Measurements from ENCODE around the gene TMPRSS7. TPM values are rescaled to one million over a fixed set of nuclear protein-coding genes. Genes with fewer than 3 reads are reported as not detected.
"Not testable (repeated sequence)": the region's sequence is repeated elsewhere in the genome, so short reads cannot be mapped to it uniquely, and the experiment has no call there.

The TMPRSS7 gene
- total RNA-seq, 2 experiments from 2014 or later, result not detected

DNA sequence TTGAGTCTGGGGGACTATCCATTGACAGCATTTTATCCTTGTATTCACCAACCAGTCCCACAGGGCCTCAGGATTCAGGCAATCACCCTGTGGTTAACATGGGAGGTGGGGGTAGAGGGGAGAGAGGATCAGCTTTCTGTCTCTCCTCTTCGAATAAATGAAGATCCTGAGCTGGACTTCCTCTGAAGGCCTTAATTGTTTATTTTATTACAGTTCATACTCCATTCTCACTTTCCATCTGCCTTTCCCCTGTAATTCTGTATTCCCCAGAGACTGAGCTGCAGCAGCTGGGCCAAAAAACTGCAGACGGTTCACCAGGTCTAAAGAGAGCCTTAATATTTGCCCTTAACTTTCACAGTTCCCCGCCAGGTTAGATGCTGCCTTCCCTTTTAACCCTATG, 23.9 kb upstream of the TMPRSS7 start:
- POLR2A ChIA-PET, result no interaction called here
- CTCF ChIA-PET, result interaction anchor here (0.6 kb wide), 1 partner anchor 14 kb away, joined by 3 read pairs; no protein-coding TSS in a partner anchor

DNA sequence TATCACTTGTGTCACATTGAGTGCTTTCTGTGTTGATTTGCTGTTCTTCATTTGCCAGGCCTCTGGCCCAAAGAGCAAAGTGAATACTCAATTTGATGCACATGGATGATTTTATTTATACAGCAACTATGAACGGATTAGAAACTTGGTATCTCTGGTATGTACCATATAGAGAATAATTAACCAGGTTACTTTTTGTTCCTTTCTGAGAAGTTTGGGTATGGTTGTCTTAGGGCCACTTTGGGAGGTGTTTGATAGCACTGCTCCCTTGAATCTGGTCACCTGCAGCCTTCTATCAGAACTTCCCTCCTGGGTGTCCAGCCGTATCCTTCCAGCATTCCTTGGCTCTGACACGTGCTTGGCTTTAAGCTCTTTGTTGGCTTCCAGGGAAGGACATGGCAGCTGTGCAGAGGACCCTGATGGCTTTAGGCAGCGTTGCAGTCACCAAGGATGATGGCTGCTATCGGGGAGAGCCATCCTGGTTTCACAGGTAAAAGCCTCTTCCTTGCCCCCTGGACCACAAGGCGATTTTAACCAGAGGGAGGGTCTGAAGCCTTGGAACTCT, 23.1 kb upstream of the TMPRSS7 start:
- ChIA-PET CTCF (no interaction called here), POLR2A (no interaction called here)

DNA sequence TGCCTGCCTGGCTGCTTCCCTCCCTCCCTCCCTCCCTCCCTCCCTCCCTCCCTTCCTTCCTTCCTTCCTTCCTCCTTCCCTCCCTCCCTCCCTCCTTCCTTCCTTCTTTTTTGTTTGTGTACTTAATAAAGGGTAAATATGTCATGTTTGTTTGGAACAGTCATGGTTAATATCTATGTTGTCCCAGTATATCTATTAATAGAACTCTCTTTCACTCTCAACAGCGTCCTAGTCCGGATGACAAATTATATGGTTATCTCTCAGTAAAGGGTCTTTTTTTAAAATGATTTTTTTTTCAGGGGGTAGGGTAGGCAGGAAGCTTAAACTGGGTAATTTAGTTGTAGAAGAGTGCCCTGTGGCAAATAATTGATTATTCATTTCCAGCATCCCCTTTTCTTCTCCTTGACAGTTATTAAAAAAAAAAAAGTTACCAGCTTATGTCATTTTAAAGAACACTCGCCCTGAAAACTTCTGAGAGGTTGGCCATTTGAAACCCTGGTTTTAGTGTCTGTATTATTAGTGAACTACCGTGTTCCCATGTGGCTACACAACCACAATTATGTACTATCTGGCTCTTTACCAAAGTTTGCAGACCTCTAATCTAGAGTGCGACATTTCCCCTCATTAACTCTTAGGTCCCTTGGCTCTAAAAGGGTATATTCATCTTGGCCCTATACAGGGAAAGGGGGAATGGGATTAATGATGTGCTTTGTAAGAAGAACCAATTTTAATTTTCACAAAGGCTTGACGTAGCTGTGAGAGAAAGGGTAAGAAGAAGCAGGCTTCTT, 22.1 kb upstream of the TMPRSS7 start:
- POLR2A ChIA-PET, result no interaction called here
- CTCF ChIA-PET, result interaction anchor here (0.6 to 2.7 kb wide), 11 partner anchors 10 to 511 kb away, joined by 4 to 33 read pairs (median 8); partner anchors contain the start of genes ABHD10 and TAGLN3

DNA sequence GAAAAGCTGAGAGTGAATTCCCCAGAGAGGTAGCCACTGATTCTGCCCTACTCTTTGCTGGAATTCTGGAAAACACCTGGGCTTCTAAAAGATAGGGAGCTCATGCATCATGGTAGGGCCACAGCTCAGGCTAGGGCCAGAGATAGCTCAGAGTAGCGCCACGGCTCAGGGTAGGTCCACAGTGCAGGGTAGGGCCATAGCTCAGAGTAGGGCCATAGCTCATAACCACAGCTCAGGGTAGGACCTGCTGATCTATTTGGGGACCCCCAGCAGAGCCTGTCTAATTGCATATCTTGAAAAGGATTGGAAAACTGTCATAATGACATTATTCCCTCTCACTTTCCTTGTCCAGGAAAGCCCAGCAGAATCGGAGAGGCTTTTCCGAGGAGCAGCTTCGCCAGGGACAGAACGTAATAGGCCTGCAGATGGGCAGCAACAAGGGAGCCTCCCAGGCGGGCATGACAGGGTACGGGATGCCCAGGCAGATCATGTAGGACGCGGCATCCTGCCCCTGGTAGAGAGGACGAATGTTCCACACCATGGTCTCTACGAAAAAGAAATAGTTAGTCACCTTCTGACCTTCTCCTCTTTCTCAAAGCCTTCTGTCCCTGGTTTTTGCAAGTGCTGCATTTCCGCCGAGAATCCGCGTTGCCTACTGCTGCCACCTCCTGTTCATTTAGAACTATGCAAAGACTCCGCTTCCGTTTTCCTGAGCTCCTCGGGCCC, 21.3 kb upstream of the TMPRSS7 start:
- ChIA-PET POLR2A (interaction anchor here (1.6 kb wide), 1 partner anchor 34 kb away, joined by 5 read pairs; no protein-coding TSS in a partner anchor), CTCF (interaction anchor here (0.6 to 2.7 kb wide), 22 partner anchors 10 to 423 kb away, joined by 3 to 33 read pairs (median 5); partner anchors contain the start of genes ABHD10 and TAGLN3)

DNA sequence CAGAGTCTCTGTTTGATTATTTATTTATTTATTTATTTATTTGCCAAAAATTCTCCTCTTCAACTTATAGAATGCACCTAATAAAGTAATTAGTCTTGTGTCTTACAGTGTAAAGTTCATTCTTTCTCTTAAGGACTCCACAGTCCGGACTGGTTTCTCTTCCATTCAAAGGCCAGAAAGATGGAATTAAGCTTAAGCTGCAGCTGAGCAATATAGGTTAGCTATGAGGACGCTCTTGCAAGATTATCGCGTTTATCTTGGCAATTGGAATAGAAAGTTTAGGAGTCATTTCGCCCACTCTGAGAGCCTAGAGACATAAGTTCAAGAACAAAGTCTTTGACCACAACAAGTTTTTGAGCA, 20.8 kb upstream of the TMPRSS7 start:
- ChIA-PET POLR2A (interaction anchor here (1.6 kb wide), 1 partner anchor 34 kb away, joined by 5 read pairs; no protein-coding TSS in a partner anchor), CTCF (interaction anchor here (0.6 to 2.7 kb wide), 22 partner anchors 10 to 424 kb away, joined by 3 to 33 read pairs (median 5); partner anchors contain the start of genes ABHD10 and TAGLN3)

DNA sequence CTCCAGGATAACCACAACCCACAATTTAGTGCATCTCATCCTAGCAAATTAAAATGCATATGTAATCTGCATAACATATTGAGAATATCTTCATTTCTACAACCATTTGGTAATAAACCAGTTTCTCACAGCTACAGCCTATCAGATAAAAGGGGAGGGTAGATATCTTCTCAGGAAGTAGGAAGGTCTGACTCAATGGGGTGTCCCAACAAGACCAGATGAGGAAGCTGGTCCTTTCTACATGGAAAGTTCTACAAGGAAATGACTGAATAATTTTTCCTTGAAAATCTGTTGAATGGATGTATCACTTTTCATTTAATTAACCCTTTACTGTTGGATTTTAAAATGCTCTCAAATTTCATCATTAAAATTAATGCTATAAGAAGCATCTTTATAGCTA, 17.4 kb upstream of the TMPRSS7 start:
- POLR2A ChIA-PET, result no interaction called here
- CTCF ChIA-PET, result interaction anchor here (0.8 to 1.2 kb wide), 2 partner anchors 9 to 14 kb away, joined by 3 read pairs; no protein-coding TSS in a partner anchor

DNA sequence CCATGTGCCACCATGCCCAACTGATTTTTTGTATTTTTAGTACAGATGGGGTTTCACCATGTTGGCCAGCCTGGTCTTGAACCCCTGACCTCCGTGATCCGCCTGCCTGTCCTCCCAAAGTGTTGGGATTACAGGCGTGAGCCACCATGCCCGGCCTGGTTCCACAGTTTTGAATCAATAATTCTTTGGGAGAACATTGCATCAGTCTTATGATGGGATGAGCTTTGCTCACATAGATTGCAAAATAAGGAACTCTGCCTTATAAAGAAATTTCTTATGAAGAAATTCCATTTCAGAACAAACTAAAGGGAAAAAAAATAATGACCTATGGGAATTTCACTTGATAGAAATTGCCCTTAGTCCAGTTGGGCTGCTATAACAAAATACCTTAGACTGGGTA, 15.8 kb upstream of the TMPRSS7 start:
- CTCF ChIA-PET, result no interaction called here
- POLR2A ChIA-PET, result no interaction called here

DNA sequence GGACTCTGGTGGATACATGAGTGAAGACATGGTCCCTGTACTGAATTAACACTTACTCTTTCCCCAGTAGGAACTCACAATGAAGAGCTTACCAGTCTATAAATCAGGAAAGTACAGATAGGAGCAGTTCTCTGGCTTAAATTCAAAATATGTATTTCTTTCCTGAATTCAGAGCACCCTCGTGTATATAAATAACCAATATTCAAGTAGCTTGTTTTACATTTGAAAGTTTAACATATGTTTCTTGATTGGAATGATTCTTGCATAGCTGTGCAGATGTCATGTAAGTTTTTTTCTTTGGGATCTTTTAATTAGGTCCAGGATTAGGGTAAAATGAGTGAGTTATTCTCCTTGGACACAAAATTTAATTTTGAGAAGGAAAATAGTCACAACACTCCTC, 14.8 kb upstream of the TMPRSS7 start:
- CTCF ChIA-PET, result interaction anchor here (0.7 to 1.2 kb wide), 2 partner anchors 21 to 31 kb away, joined by 3 to 5 read pairs; no protein-coding TSS in a partner anchor
- POLR2A ChIA-PET, result interaction anchor here (0.7 kb wide), 1 partner anchor 41 kb away, joined by 4 read pairs; the partner anchor contains the start of gene ABHD10

DNA sequence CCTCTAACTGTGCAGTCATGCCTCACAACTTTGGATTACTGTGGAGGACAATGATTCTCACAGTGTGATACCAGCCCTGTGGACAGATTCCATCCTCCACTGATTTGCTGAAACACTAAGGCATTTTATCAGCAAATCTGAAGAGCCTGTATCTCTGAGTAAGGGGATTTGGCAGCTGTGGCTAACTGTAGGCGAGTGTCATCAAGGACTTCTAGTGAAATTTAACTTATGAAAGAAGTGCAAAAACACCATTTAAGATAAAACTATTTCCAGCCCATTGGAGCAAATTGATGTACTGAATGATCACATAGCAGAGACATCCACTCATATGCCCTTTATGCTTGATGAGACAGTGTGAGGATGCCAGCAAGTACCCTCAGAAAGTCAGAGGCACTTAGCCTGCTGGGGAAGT, 13.9 kb upstream of the TMPRSS7 start:
- ChIA-PET POLR2A (interaction anchor here (0.7 kb wide), 1 partner anchor 42 kb away, joined by 4 read pairs; the partner anchor contains the start of gene ABHD10), CTCF (interaction anchor here (0.7 to 1.2 kb wide), 2 partner anchors 22 to 32 kb away, joined by 3 to 5 read pairs; no protein-coding TSS in a partner anchor)

DNA sequence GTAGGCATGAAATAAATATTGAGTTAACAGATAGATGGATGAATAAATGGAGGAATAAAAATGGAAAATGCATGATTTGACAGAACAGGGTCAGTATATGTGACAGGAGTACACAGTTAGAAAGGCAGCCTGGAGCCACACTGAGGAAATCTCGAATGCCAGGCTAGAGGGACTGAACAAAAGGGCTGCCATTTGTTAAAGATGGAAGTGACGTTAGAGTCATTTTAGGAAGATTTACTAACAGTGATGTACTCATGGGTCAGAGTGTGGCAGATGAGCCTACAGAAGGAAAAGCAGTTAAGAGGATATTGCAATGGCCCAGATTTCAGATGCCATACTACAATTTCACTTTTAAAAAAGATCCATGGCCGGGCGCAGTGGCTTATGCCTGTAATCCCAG, 7.4 kb upstream of the TMPRSS7 start:
- POLR2A ChIA-PET, result no interaction called here

DNA sequence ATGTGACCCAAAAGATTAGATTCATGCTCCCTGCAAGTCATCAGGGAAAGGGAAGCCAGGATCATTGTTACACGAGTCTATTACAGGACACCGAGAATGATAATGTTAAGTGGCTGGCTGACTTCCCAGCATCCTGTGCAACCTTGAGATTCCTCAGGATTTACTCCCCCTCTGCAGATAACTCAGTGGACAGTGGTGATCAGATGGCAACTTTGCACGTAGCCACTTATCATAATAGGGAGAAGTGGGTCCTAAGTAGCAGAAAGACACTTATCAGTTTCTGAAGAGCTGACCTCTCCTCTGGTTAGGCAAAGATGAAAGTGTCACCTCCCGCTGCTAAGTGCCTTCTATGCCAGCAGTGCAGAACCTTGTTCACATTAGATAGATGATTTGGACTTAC, 6.7 kb upstream of the TMPRSS7 start:
- ChIA-PET CTCF (interaction anchor here (1.2 to 1.3 kb wide), 2 partner anchors 14 to 16 kb away, joined by 3 to 4 read pairs; no protein-coding TSS in a partner anchor), POLR2A (no interaction called here)

More for the DNA sequence above, 7.4 kb upstream of the TMPRSS7 start:
- CTCF ChIA-PET, result no interaction called here

DNA sequence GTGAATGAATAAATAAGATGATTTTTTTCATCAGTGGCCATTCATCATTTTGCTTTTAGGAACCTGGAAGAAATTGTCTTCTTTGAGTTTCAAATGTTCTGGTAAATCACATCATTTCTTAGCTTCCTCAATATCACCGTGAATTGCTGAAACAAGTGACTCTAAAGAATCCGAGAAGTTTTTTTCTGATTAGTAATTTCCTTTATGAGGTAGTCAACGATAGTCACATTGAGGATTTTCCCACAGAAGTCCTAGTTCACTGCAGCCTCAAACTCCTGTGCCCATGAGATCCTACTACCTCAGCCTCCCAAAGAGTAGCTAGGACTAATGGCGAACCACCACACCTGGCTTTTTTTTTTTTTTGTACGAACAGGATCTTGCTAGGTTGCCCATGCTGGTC, 3.6 kb upstream of the TMPRSS7 start:
- CTCF ChIA-PET, result interaction anchor here (0.8 kb wide), 2 partner anchors 15 to 41 kb away, joined by 3 read pairs; no protein-coding TSS in a partner anchor
- POLR2A ChIA-PET, result no interaction called here

DNA sequence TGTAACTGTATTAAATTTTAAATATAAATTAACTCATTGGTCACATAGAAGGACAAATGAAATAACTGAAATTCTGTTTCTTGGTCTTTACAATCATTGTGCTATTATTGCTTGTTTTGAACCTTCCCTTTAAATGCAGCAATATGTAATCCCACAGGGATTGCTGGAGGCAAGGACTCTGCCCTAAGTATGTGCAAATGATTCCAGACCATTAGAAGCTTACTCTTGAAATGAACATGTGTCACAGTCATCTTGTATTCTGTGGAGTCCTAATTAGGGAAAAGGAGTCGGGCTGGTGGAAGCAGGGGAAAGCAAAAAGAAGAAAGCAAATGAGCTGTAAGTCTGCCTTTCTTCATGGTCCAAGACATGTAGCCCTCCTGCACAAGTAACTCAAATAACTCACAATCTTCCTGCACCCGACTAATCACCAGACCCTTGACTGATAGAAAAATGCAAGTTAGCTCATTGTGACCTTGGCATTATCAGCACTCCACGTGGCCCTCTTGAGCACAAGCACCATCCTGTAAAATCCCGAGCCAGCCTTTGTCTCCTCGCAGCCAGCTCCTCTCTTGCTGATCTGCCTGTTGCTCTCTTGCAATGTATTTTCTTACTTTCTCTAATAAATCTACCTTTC, 2.3 kb upstream of the TMPRSS7 start:
- POLR2A ChIA-PET, result no interaction called here
- CTCF ChIA-PET, result no interaction called here

DNA sequence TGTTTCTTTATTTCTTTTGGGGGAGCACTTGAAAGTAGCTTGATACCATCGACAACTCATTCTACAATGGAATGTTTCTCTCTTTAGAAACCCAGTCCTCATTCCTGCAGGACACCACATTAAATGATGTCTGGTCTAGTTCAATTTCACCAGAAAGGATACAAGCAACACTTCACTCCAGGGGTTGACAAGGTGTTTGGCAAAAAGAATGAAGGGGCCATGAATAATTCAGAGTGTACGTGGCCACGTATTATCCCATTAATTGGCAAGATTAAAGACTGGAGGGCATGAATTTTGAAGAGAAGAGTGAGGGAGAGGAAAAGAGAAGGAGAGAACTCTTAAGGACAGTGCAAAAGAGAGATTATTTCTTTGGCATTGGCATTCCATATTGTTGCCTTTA, 705 bp downstream of the TMPRSS7 start:
- CTCF ChIA-PET, result no interaction called here
- POLR2A ChIA-PET, result no interaction called here

DNA sequence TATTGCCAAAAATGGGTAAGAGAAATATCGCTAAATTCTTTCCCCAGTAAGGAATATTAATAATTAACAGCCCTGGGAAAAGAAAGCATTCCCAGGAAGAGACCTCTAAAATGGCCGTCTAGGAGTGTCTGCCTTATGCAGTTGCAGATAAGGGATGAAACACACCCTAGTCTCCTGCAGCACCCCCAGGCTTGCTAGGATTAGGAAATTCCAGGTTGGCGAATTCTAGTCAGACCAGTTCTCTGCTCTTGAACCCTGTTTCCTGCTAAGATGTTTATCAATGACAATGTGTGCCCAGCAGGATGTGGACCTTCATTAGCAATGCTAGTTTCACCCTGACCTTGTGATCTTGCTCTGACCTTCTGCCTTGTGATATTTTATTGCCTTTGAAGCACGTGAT, 2.7 kb downstream of the TMPRSS7 start:
- CTCF ChIA-PET, result not testable (repeated sequence)

DNA sequence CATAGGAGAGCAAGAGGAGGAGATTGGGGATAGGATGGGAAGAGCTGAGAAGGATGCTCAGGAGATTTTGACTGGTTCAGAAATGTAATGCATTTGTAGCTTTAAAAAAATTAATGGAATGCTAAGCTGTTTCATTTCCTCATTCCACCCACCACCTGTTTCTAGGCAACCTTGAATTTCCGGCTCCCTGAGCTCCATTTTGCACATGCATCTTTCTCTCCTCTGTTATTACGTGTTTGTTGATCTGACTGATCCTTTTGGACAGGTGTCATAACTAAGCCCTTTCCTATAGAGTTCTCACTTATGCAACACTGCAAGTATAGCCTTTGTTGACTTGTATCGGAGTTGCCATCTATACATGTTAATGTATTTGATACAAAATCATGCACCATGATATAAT, 4.3 kb downstream of the TMPRSS7 start:
- ChIA-PET CTCF (interaction anchor here (0.6 to 1.4 kb wide), 2 partner anchors 26 to 420 kb away, joined by 3 to 5 read pairs; no protein-coding TSS in a partner anchor), POLR2A (no interaction called here)

More for the DNA sequence above, 2.7 kb downstream of the TMPRSS7 start:
- POLR2A ChIA-PET, result not testable (repeated sequence)

DNA sequence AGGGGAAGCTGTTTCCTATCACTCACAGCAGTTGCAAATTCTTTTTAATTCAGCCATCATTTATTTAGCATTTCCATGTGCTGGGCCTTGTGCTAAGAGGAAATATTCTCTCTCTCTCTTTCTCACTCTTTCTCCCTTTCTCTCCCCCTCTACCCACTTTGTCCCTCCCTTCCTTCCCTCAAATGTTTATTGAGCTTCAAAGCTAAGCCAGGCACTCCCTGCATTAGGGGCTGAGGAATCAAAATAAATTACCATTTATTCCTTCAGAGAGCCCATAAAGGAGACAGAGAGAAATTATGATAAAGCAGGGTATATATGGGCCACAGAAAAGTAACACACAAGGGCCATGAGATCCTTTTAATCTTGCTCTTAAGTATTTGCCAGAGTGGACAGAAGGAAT, 6.8 kb downstream of the TMPRSS7 start:
- POLR2A ChIA-PET, result no interaction called here
- CTCF ChIA-PET, result no interaction called here

DNA sequence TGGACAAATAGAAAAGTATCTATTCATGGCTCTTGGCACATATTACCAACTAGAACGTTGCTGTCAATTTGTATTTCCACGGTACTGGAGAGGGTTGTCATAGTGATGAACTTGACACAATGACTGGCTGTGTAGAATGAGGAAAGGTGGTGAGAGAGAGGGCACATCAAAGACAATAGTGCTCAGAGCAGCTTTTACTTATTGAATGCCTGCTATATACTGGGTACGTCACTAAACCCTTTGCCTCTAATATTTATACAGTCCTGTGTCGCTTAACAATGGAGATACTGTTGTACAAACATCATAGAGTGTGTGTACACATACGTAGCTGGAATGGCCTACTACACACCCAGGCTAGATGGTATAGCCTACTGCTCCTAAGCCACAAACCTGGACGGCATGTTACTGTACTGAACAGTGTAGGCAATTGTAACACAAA, 8.3 kb downstream of the TMPRSS7 start:
- POLR2A ChIA-PET, result no interaction called here
- CTCF ChIA-PET, result interaction anchor here (0.6 to 2.3 kb wide), 10 partner anchors 11 to 372 kb away, joined by 3 to 12 read pairs (median 4); no protein-coding TSS in a partner anchor

DNA sequence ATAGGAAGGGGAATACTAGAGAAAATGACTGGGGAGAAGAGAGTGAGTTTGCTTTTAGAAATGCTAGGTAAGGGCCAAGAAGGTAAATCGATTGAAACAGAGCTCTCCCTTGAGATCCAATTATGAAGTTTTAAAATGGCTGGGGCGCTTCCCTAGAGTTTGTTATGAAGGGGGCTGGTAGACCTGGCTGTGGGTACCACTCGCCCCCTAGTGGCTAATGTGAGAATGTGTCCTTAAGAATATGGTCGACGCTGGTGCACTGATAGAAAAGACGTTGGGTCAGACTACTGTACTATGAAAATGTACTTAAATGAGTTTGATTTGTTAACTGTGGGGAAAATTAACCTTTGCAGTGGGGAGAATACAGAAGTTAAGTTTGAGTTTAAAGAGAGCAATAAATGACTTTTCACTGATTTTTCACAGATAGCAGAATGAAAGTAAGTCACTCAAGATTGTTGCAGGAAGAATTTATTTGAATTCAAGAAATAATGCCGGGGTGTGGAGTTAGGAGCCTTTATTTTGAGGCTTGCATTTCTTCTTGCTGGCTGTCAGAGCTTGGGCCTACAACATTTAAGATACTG, 9.2 kb downstream of the TMPRSS7 start:
- POLR2A ChIA-PET, result no interaction called here

More for the DNA sequence above, 9.2 kb downstream of the TMPRSS7 start:
- CTCF ChIA-PET, result interaction anchor here (0.6 to 2.3 kb wide), 9 partner anchors 10 to 373 kb away, joined by 3 to 12 read pairs (median 5); no protein-coding TSS in a partner anchor

Measured in activated CD8-positive, alpha-beta memory T cell treated with anti-CD3 and anti-CD28 coated beads for 36 hours (primary cell).